GM18870 (cell line): Measurements from ENCODE around the gene ZNF320.
"Not testable (repeated sequence)": the region's sequence is repeated elsewhere in the genome, so short reads cannot be mapped to it uniquely, and the experiment has no call there.

ENCODE experiments used
- ATAC-seq: cut with Tn5 transposase; IDR thresholded peaks from one replicate; pipeline ENCODE4 v1.9.1; 2021; ENCODE audit warnings: moderate library complexity; ENCODE audit not compliant: unreplicated experiment

The ZNF320 gene

GRCh38 chr19:52897138-52897935 is at the start of gene ZNF320:
Gene ZNF320 (minus strand): TSS chr19:52897635. CDS start chr19:52890255, 7,380 bp downstream.
- peak; percentile 84 for ATAC-seq

GRCh38 chr19:52946322-52947310 is 49.2 kb upstream of the ZNF320 start:
- no peak for ATAC-seq

GRCh38 chr19:52945652-52946321 is 48.4 kb upstream of the ZNF320 start:
- no peak for ATAC-seq

GRCh38 chr19:52944703-52945493 is 47.5 kb upstream of the ZNF320 start:
- not testable (repeated sequence) for ATAC-seq

- no peak for ATAC-seq
Measured at GRCh38 chr19:52943884-52944643, 46.6 kb upstream of the ZNF320 start.

GRCh38 chr19:52943134-52943883 is 45.9 kb upstream of the ZNF320 start:
- ATAC-seq, result no peak

- peak; percentile 65 for ATAC-seq
Measured at GRCh38 chr19:52942386-52943133, 45.1 kb upstream of the ZNF320 start.

- no peak for ATAC-seq
Measured at GRCh38 chr19:52941941-52942385, 44.5 kb upstream of the ZNF320 start.

- ATAC-seq, result not testable (repeated sequence)
Measured at GRCh38 chr19:52941523-52941922, 44.1 kb upstream of the ZNF320 start.

- not testable (repeated sequence) for ATAC-seq
Measured at GRCh38 chr19:52940905-52941304, 43.5 kb upstream of the ZNF320 start.

- no peak for ATAC-seq
Measured at GRCh38 chr19:52938761-52939160, 41.3 kb upstream of the ZNF320 start.

- ATAC-seq, result no peak
Measured at GRCh38 chr19:52936954-52937325, 39.5 kb upstream of the ZNF320 start.

- no peak for ATAC-seq
Measured at GRCh38 chr19:52936151-52936953, 38.9 kb upstream of the ZNF320 start.

- ATAC-seq, result no peak
Measured at GRCh38 chr19:52935434-52935833, 38.0 kb upstream of the ZNF320 start.

- not testable (repeated sequence) for ATAC-seq
Measured at GRCh38 chr19:52924641-52925040, 27.2 kb upstream of the ZNF320 start.

- ATAC-seq, result no peak
Measured at GRCh38 chr19:52923778-52924593, 26.6 kb upstream of the ZNF320 start.
